Hematopoietic multipotent progenitor cell (in vitro differentiated cells): ENCODE data around the gene LSS. TPM values are rescaled to one million over a fixed set of nuclear protein-coding genes. Genes with fewer than 3 reads are reported as not detected.
"Not testable (repeated sequence)": the region's sequence is repeated elsewhere in the genome, so short reads cannot be mapped to it uniquely, and the experiment has no call there.

ENCODE experiments used
- DNase-seq, 3 donors: peaks; one replicate each; pipeline ENCODE4 v3.0.0-alpha.2; 2011 to 2015; ENCODE audit warnings: low read depth in 2 of 3, low spot score in 2 of 3
- total RNA-seq: library from RNA; depleted of rRNA; stranded (reverse); fragments of >200 nt; gene quantifications from one replicate; pipeline ENCODE4 v1.2.3, GENCODE V29; 2012

Gene LSS
- total RNA-seq, 1 donor = 41.7 TPM

- DNase-seq = no peak
These were observed 85.7 kb downstream of the LSS start for GRCh38 chr21:46142582-46143473.

- no peak for DNase-seq
These were observed 86.6 kb downstream of the LSS start for GRCh38 chr21:46141767-46142581.

DNA sequence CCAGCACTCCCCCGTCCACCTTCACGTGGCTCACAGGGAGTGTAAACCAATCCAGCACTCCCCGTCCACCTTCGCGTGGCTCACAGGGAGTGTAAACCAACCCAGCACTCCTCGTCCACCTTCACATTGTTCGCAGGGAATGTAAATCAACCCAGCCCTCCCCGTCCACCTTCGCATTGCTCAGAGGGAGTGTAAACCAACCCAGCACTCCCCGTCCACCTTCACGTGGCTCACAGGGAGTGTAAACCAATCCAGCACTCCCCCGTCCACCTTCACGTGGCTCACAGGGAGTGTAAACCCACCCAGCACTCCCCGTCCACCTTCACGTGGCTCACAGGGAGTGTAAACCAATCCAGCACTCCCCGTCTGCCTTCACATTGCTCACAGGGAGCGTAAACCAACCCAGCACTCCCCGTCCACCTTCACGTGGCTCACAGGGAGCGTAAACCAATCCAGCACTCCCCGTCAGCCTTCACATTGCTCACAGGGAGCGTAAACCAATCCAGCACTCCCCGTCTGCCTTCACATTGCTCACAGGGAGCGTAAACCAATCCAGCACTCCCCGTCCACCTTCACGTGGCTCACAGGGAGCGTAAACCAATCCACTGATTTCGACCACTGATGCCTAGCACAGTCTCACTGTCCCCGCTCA, 88.1 kb downstream of the LSS start:
- DNase-seq = not testable (repeated sequence)

DNA sequence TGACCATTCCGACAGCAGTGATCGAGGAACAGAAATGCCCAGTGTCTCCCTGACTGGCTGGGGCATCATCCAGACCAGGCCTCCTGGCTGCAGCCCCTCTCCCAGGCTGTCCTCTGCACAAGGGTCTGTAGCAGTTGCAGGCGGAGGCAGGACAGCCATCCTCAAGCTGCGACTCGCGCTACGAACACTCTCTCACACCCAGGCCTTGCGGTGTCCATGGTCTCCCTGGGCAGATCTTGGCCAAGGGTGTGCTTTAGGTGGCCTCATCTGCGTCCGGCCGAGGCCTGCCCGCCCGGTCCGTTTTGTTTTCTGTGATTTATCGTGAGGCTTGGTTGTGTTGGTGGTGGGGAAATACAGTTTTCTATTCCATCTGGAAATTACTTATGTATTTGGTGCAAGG, 88.9 kb downstream of the LSS start:
- no peak for DNase-seq

GRCh38 chr21:46138383-46138970, 90.1 kb downstream of the LSS start:
- no peak for DNase-seq

Other genes with a start within 250 kb of the LSS start
- gene COL6A1, start 247.0 kb downstream of the LSS start, total RNA-seq = 5.7 TPM
- 11.3 TPM for gene COL6A2, start 130.7 kb downstream of the LSS start, total RNA-seq
- 0.54 TPM for gene FTCD, start 73.2 kb downstream of the LSS start, total RNA-seq
- 21.5 TPM for gene SPATC1L, start 44.3 kb downstream of the LSS start, total RNA-seq
- gene MCM3AP, start 56.8 kb upstream of the LSS start, total RNA-seq = 83.2 TPM
- 7.3 TPM for gene YBEY, start 57.6 kb upstream of the LSS start, total RNA-seq
- 13.5 TPM for gene C21orf58, start 95.1 kb upstream of the LSS start, total RNA-seq
- gene PCNT, start 95.4 kb upstream of the LSS start, total RNA-seq = 36.9 TPM
- gene DIP2A, start 230.1 kb upstream of the LSS start, total RNA-seq = 61.7 TPM